ENCODE measurements around the gene RIMBP2. TPM values are rescaled to one million over a fixed set of nuclear protein-coding genes. Genes with fewer than 3 reads are reported as not detected.

The RIMBP2 gene
- total and polyA plus RNA-seq, 2 donors (not counting 1 experiment from before 2014, with no cell fraction given): 0.17 TPM; not detected in 1

DNA sequence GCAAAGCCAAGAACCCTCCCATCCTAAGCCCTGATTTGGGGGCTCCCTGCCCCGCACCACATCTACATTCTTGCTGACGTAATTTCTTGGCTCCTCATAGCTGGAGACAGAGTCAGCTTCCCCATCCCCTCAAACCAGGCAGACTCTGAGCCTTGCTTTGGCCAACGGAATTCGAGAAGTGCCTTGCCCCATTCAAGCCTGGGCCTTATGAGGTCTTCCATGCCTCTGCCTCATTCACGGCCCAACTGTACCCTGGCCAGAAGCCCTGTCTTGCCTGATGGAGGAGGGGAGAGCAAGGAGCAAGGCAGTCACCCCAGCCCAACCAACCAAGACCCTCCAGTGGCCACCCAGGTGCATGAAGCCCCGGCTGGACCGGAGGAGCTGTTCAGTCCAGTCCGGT, 214.3 kb downstream of the RIMBP2 start:
- Histone ChIP-seq H3K36me3 (ENCODE audit: control insufficient read depth, insufficient read depth, low read length) (no peaks in the 10 kb centered on the region), H3K9me3 (ENCODE audit: control insufficient read depth, insufficient read depth, low read depth, low read length) (no peaks in the 10 kb centered on the region), H3K4me2 (ENCODE audit: extremely low read depth, insufficient read depth, low read length) (no peak overlapping the region), H3K4me1 (ENCODE audit: control insufficient read depth, extremely low read depth, insufficient read depth, low read length) (no peaks in the 10 kb centered on the region), H2AFZ (ENCODE audit: low read length) (no peak overlapping the region), H3K27me3 (ENCODE audit: control insufficient read depth, insufficient read depth, low read length) (no peaks in the 10 kb centered on the region), H3K27ac (ENCODE audit: insufficient read depth, low read length) (no peak overlapping the region), H4K20me1 (ENCODE audit: control insufficient read depth, extremely low read depth, insufficient read depth, low read length) (no peaks in the 10 kb centered on the region), H3K9ac (ENCODE audit: insufficient read depth, low read length) (no peak overlapping the region), H3K4me3 (replicated peaks in 1 of 4; ENCODE audit: control extremely low read depth in 1 of 4, insufficient read depth in 1 of 4, low read depth in 3 of 4, low read length in 4 of 4) (no peak overlapping the region), H3K79me2 (ENCODE audit: control insufficient read depth, insufficient read depth, low read length) (no peaks in the 10 kb centered on the region)
- TF ChIP-seq, protein P1, sequence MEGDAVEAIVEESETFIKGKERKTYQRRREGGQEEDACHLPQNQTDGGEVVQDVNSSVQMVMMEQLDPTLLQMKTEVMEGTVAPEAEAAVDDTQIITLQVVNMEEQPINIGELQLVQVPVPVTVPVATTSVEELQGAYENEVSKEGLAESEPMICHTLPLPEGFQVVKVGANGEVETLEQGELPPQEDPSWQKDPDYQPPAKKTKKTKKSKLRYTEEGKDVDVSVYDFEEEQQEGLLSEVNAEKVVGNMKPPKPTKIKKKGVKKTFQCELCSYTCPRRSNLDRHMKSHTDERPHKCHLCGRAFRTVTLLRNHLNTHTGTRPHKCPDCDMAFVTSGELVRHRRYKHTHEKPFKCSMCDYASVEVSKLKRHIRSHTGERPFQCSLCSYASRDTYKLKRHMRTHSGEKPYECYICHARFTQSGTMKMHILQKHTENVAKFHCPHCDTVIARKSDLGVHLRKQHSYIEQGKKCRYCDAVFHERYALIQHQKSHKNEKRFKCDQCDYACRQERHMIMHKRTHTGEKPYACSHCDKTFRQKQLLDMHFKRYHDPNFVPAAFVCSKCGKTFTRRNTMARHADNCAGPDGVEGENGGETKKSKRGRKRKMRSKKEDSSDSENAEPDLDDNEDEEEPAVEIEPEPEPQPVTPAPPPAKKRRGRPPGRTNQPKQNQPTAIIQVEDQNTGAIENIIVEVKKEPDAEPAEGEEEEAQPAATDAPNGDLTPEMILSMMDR (conservative IDR thresholded peaks at IDR 0.05 in 1 of 2, IDR thresholded peaks at IDR 0.05 in 1 of 2; ENCODE audit: low read depth in 1 of 2, low read length in 2 of 2): no peak
- TF ChIP-seq EZH2 (IDR thresholded peaks at IDR 0.05; ENCODE audit: low read length, missing control alignments): no peak
- DNase-seq (ENCODE audit: low read depth in 2 of 2): no peak

DNA sequence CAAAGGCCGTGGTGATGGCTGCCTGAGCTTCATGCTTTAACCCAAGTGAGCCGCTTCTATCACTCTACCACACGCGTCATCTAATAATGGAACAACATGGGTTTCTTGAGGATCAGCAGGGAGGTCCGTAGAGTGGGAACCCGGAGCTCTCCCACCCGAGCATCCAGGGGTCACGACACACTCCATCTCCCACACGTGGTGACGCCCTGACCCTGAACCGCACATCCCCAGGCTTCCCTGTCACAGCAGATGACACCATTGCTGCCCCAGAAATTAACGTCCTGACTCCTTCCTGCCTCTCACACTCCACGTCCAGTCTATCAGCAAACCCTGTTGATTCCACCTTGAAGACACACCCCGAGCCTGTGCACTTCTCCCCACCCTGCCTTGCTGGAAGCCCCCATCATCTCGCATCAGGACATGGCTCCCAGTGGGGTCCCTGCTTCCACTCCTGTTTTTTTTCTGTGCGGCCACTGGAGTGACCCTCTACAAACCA, 215.2 kb downstream of the RIMBP2 start:
- Histone ChIP-seq H3K9ac (ENCODE audit: insufficient read depth, low read length) (no peak overlapping the region), H3K27me3 (ENCODE audit: control insufficient read depth, insufficient read depth, low read length) (no peaks in the 10 kb centered on the region), H3K9me3 (ENCODE audit: control insufficient read depth, insufficient read depth, low read depth, low read length) (no peaks in the 10 kb centered on the region), H3K4me3 (replicated peaks in 1 of 4; ENCODE audit: control extremely low read depth in 1 of 4, insufficient read depth in 1 of 4, low read depth in 3 of 4, low read length in 4 of 4) (no peak overlapping the region), H3K4me2 (ENCODE audit: extremely low read depth, insufficient read depth, low read length) (no peak overlapping the region), H3K79me2 (ENCODE audit: control insufficient read depth, insufficient read depth, low read length) (no peaks in the 10 kb centered on the region), H3K36me3 (ENCODE audit: control insufficient read depth, insufficient read depth, low read length) (no peaks in the 10 kb centered on the region), H4K20me1 (ENCODE audit: control insufficient read depth, extremely low read depth, insufficient read depth, low read length) (no peaks in the 10 kb centered on the region), H3K4me1 (ENCODE audit: control insufficient read depth, extremely low read depth, insufficient read depth, low read length) (no peaks in the 10 kb centered on the region), H3K27ac (ENCODE audit: insufficient read depth, low read length) (no peak overlapping the region), H2AFZ (ENCODE audit: low read length) (no peak overlapping the region)
- no peak for TF ChIP-seq EZH2 (IDR thresholded peaks at IDR 0.05; ENCODE audit: low read length, missing control alignments)
- TF ChIP-seq, protein P1 (conservative IDR thresholded peaks at IDR 0.05 in 1 of 2, IDR thresholded peaks at IDR 0.05 in 1 of 2; ENCODE audit: low read depth in 1 of 2, low read length in 2 of 2): no peak
- no peak for DNase-seq (ENCODE audit: low read depth in 2 of 2)

DNA sequence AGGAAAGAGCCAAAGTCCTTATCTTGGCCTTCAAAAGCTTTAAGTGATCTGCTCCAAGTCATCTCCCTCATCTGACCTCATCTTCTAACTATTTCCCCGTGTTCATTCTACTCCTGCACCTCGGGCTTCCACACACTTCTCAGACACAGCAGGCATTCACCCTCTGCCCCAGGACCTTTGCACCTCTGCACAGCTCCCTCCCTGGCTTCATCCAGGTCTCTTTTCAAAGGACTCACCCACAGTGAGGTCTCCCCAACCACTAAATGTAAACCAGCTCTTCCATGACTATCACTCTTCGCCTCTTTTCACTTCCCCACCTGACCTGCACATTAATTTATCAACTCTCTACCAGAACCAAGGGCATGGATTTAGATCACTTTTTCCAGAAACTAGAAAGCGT, 216.6 kb downstream of the RIMBP2 start:
- Histone ChIP-seq H3K27me3 (ENCODE audit: control insufficient read depth, insufficient read depth, low read length) (no peaks in the 10 kb centered on the region), H3K27ac (ENCODE audit: insufficient read depth, low read length) (no peak overlapping the region)
- TF ChIP-seq, protein P1 (conservative IDR thresholded peaks at IDR 0.05 in 1 of 2, IDR thresholded peaks at IDR 0.05 in 1 of 2; ENCODE audit: low read depth in 1 of 2, low read length in 2 of 2): no peak
- TF ChIP-seq EZH2 (IDR thresholded peaks at IDR 0.05; ENCODE audit: low read length, missing control alignments): no peak

More for the DNA sequence above, 216.6 kb downstream of the RIMBP2 start:
- DNase-seq (ENCODE audit: low read depth in 2 of 2): no peak
- Histone ChIP-seq H3K9me3 (ENCODE audit: control insufficient read depth, insufficient read depth, low read depth, low read length) (no peaks in the 10 kb centered on the region), H3K9ac (ENCODE audit: insufficient read depth, low read length) (no peak overlapping the region), H3K36me3 (ENCODE audit: control insufficient read depth, insufficient read depth, low read length) (no peaks in the 10 kb centered on the region), H3K4me3 (replicated peaks in 1 of 4; ENCODE audit: control extremely low read depth in 1 of 4, insufficient read depth in 1 of 4, low read depth in 3 of 4, low read length in 4 of 4) (no peak overlapping the region), H3K79me2 (ENCODE audit: control insufficient read depth, insufficient read depth, low read length) (no peaks in the 10 kb centered on the region), H4K20me1 (ENCODE audit: control insufficient read depth, extremely low read depth, insufficient read depth, low read length) (no peaks in the 10 kb centered on the region), H3K4me2 (ENCODE audit: extremely low read depth, insufficient read depth, low read length) (no peak overlapping the region), H3K4me1 (ENCODE audit: control insufficient read depth, extremely low read depth, insufficient read depth, low read length) (no peaks in the 10 kb centered on the region), H2AFZ (ENCODE audit: low read length) (no peak overlapping the region)

Measured in fibroblast of lung (primary cell).